GM20000 (cell line): ENCODE measurements around the gene ATP8B4.

Experiments
- DNase-seq: peaks from one replicate; pipeline ENCODE4 v3.0.0; 2012; ENCODE audit warnings: low spot score
- TF ChIP-seq, protein P1 (sequence below): IDR thresholded peaks from 2 replicates; pipeline ENCODE4 v1.5.1; 2012; ENCODE audit warnings: mild to moderate bottlenecking, control low read depth; ENCODE audit errors: extremely low read depth, missing control alignments

ATP8B4 gene

GRCh38 chr15:49901996-49902684 is 216.9 kb downstream of the ATP8B4 start:
- TF ChIP-seq, protein P1, sequence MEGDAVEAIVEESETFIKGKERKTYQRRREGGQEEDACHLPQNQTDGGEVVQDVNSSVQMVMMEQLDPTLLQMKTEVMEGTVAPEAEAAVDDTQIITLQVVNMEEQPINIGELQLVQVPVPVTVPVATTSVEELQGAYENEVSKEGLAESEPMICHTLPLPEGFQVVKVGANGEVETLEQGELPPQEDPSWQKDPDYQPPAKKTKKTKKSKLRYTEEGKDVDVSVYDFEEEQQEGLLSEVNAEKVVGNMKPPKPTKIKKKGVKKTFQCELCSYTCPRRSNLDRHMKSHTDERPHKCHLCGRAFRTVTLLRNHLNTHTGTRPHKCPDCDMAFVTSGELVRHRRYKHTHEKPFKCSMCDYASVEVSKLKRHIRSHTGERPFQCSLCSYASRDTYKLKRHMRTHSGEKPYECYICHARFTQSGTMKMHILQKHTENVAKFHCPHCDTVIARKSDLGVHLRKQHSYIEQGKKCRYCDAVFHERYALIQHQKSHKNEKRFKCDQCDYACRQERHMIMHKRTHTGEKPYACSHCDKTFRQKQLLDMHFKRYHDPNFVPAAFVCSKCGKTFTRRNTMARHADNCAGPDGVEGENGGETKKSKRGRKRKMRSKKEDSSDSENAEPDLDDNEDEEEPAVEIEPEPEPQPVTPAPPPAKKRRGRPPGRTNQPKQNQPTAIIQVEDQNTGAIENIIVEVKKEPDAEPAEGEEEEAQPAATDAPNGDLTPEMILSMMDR, result no peak
- DNase-seq, result no peak

- no peak for DNase-seq
- TF ChIP-seq, protein P1, result no peak
These were observed 217.7 kb downstream of the ATP8B4 start for GRCh38 chr15:49901321-49901720.

GRCh38 chr15:49900903-49901235 is 218.2 kb downstream of the ATP8B4 start:
- no peak for DNase-seq
- TF ChIP-seq, protein P1, result no peak

DNA sequence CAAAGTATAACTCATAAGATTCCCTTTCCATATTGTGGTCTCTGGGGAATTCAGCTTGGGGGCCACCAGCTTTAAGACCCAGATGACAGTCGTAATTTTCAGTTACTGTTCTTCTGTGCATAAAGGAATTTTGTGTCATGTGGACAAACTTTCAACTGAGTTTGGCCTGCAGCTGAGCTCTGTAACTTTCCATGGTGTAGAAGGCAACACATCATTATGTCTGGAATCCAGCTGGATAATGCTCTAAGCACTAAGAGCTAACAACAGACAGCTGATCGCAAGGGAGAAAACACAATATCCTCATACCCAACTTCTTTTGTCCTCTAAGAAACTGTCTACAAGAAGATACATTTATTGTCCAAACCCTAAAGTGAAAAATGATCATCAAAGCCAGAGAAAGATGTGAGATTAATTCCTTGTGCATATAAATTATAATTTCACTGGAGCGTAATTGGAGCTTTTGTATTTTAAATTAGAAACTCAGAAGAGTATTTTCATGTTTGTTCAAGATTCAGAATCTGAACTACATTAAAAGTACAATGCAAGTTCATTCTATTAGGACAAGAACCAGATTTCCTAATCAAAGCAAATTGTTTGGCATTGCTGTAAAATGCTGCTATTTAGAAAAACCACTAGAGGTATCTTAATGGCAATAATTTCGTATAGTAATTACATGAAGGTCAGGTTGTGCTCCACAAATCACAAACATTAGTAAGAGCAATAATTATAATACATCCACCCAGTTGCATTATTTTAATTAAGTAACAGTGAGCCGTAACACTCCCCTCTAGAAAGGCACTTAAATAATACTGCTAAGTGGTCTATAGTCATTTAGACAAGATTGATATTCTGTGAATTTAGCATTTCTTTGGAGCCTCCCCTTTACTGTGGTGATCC is 218.8 kb downstream of the ATP8B4 start:
- TF ChIP-seq, protein P1, result no peak
- no peak for DNase-seq

- TF ChIP-seq, protein P1, result no peak
- no peak for DNase-seq
These were observed 220.3 kb downstream of the ATP8B4 start for GRCh38 chr15:49898575-49899283.

DNA sequence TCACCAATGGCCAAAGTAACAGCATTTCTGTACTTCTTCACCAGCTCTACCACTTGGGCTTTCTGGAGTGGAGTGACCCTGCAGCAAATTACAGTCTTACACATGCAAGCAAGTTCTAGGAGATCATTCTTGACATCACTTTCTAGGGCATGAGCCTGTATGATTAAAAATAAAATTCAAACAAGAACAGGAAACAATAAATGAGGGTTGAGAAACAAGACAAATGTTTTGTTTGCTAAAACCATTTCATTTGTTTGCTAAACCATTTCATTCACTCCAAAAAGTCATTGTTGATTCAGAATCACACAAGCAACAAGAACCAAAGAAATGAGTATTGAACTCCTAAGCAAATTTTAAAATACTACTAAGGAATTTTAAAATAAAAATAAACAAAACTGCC is 220.9 kb downstream of the ATP8B4 start:
- TF ChIP-seq, protein P1, result no peak
- DNase-seq, result no peak
